ENCODE results near the gene CDC42BPA.
"Not testable (repeated sequence)": the region's sequence is repeated elsewhere in the genome, so short reads cannot be mapped to it uniquely, and the experiment has no call there.

Gene CDC42BPA

GRCh38 chr1:227318016-227318852, at the start of gene CDC42BPA:
CDC42BPA (minus strand) TSS chr1:227318492; CDS start chr1:227317182, 1,310 bp downstream.
- DNase-seq (ENCODE audit: low spot score) = no peak

- DNase-seq (ENCODE audit: low spot score) = no peak
Measured at GRCh38 chr1:227368009-227368408, 49.7 kb upstream of the CDC42BPA start.

GRCh38 chr1:227365473-227366431, 47.5 kb upstream of the CDC42BPA start:
- no peak for DNase-seq (ENCODE audit: low spot score)

GRCh38 chr1:227364657-227365056, 46.4 kb upstream of the CDC42BPA start:
- no peak for DNase-seq (ENCODE audit: low spot score)

GRCh38 chr1:227363825-227364224, 45.5 kb upstream of the CDC42BPA start:
- no peak for DNase-seq (ENCODE audit: low spot score)

- no peak for DNase-seq (ENCODE audit: low spot score)
Measured at GRCh38 chr1:227362039-227362438, 43.7 kb upstream of the CDC42BPA start.

GRCh38 chr1:227357927-227358302, 39.6 kb upstream of the CDC42BPA start:
- DNase-seq (ENCODE audit: low spot score) = no peak

GRCh38 chr1:227357171-227357926, 39.1 kb upstream of the CDC42BPA start:
- no peak for DNase-seq (ENCODE audit: low spot score)

GRCh38 chr1:227356620-227357146, 38.4 kb upstream of the CDC42BPA start:
- no peak for DNase-seq (ENCODE audit: low spot score)

GRCh38 chr1:227355542-227356245, 37.4 kb upstream of the CDC42BPA start:
- no peak for DNase-seq (ENCODE audit: low spot score)

GRCh38 chr1:227353186-227353585, 34.9 kb upstream of the CDC42BPA start:
- no peak for DNase-seq (ENCODE audit: low spot score)

- DNase-seq (ENCODE audit: low spot score) = not testable (repeated sequence)
Measured at GRCh38 chr1:227352164-227352563, 33.9 kb upstream of the CDC42BPA start.

- no peak for DNase-seq (ENCODE audit: low spot score)
Measured at GRCh38 chr1:227351443-227351842, 33.2 kb upstream of the CDC42BPA start.

- DNase-seq (ENCODE audit: low spot score) = no peak
Measured at GRCh38 chr1:227349967-227350366, 31.7 kb upstream of the CDC42BPA start.

GRCh38 chr1:227343727-227344551, 25.6 kb upstream of the CDC42BPA start:
- no peak for DNase-seq (ENCODE audit: low spot score)

- DNase-seq (ENCODE audit: low spot score) = no peak
Measured at GRCh38 chr1:227343206-227343605, 24.9 kb upstream of the CDC42BPA start.

GRCh38 chr1:227342075-227342829, 24.0 kb upstream of the CDC42BPA start:
- DNase-seq (ENCODE audit: low spot score) = no peak

GRCh38 chr1:227336136-227336535, 17.8 kb upstream of the CDC42BPA start:
- DNase-seq (ENCODE audit: low spot score) = not testable (repeated sequence)

- DNase-seq (ENCODE audit: low spot score) = no peak
Measured at GRCh38 chr1:227335242-227336020, 17.1 kb upstream of the CDC42BPA start.

Measured in CD4-positive, alpha-beta T cell treated with Interleukin-2 at 100 ng/mL for 4 hours (primary cell).